CD4-positive, alpha-beta T cell treated with Interleukin-4 for 1 hour (primary cell): ENCODE data around the gene POLR1E.
"Not testable (repeated sequence)": the region's sequence is repeated elsewhere in the genome, so short reads cannot be mapped to it uniquely, and the experiment has no call there.

Experiments used
- DNase-seq, 2 donors: peaks; one replicate each; pipeline ENCODE4 v3.0.0-alpha.2; 2020 to 2022

POLR1E gene

DNA sequence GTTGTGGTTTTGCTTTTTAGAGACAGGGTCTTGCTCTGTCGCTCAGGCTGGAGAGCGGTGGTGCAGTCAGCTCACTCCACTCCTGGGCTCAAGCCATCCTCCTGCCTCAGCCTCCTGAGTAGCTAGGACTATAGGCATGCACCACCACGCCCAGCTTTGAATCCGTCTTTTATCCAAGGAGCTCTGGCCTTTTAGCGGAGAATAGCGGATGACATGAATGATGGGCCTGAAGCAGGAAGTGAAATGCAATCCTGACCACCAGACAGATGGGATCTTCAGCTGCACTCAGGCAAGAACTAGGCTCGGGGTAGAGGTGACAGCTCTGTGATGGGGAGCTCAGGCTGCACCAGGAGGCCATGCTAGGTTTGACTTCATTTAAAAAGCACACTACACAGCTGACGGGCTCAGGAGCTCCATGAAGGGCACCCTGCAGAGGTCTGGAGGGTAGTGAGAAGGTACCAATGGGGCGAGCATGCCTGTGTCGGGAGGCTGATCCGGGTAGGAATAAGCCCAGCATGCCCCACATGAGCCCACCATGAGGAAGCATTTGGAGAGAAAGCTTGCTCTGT lies 21.9 kb downstream of the POLR1E start:
- no peak for DNase-seq

DNA sequence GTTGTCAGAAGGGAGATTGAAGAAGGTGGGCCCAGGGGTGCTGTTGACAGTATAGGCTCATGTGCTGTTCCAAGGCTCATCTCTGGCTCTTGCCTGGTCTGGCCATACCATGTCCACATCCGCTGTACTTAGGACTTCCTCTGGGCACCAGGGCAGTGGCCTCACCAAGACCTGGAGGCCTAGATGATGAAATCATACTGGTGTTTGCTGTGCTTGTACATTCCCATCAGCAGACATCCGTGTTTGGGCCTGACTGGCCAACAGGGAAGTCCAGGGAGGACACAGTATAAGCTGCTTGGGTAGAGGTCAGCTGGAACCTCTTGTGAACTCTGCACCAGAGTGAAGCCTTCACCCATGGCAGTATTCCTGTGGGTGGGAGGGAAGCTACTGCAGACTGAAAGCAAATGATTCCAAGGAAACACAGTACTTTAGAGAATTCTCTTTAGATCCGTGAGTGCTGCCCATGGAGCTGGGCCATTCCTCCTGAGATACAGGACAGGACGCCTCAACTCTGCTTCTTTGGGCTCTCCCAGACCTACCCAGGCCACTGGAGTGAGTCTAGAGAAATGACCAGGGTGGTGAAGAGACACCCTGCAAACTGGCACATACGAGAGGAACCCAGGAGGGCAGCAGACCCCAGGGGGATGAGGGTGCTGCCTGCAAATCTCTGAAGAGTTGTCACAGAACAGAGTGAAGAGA lies 22.5 kb downstream of the POLR1E start:
- no peak for DNase-seq

GRCh38 chr9:37508834-37509206 lies 23.1 kb downstream of the POLR1E start:
- DNase-seq: no peak

GRCh38 chr9:37509536-37509935 lies 23.8 kb downstream of the POLR1E start:
- DNase-seq: no peak

- DNase-seq: not testable (repeated sequence)
Measured at GRCh38 chr9:37510053-37510452, 24.3 kb downstream of the POLR1E start.

- DNase-seq: no peak
Measured at GRCh38 chr9:37511016-37512010, 25.6 kb downstream of the POLR1E start.

GRCh38 chr9:37512437-37512836 lies 26.7 kb downstream of the POLR1E start:
- peak; percentile 50 to 67 for DNase-seq

DNA sequence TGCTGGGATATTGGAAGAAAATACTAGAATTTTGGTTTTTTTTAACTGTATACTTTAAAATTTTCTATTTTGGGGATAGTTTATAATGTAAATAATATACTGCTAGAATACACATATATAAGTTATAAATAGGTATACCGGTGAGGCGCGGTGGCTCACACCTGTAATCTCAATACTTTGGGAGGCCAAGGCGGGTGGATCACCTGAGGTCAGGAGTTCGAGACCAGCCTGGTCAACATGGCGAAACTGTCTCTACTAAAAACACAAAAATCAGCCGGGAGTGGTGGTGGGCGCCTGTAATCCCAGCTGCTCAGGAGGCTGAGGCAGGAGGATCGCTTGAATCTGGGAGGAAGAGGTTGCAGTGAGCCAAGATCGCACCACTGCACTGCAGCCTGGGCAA lies 28.7 kb downstream of the POLR1E start:
- DNase-seq: not testable (repeated sequence)

DNA sequence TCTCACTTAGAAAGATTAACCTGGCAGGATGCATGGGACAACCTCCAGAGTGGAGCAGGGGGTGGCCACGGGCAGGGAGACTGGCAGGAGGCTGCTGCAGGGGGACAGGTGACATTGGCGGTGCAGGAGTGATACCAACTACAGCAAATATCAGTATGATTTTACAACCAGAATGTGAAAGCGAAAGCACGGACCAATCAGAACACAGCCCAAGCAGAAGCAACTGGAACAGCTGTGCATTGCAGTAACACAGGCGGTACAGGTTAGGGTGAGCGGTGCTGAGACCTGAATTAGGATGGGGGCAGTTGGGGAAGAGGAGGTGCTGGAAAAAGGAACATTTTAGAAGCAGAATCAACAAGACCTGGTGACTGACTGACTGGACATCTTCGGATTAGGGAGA lies 29.3 kb downstream of the POLR1E start:
- no peak for DNase-seq

GRCh38 chr9:37515620-37516258 lies 30.0 kb downstream of the POLR1E start:
- no peak for DNase-seq

- DNase-seq: no peak
Measured at GRCh38 chr9:37517923-37518322, 32.2 kb downstream of the POLR1E start.

GRCh38 chr9:37520641-37521040 lies 34.9 kb downstream of the POLR1E start:
- no peak for DNase-seq

GRCh38 chr9:37521111-37521510 lies 35.4 kb downstream of the POLR1E start:
- no peak for DNase-seq

DNA sequence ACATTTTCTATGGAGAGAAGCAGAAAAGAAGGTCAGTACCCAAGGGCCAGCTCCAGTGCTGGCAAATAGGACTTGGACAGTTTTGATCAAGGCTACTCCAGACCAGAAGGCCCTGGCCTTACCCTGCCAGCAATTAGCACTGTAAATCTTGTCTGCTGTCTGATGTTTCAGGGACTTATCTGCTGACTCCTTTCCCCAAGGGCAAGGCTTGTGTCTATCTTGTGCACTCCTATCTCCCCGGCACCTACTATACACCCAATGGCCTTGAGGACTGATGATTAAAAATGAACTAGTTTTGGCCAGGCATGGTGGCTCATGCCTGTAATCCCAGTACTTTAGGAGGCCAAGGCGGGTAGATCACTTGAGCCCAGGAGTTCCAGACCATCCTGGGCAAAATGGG lies 37.2 kb downstream of the POLR1E start:
- DNase-seq: no peak

DNA sequence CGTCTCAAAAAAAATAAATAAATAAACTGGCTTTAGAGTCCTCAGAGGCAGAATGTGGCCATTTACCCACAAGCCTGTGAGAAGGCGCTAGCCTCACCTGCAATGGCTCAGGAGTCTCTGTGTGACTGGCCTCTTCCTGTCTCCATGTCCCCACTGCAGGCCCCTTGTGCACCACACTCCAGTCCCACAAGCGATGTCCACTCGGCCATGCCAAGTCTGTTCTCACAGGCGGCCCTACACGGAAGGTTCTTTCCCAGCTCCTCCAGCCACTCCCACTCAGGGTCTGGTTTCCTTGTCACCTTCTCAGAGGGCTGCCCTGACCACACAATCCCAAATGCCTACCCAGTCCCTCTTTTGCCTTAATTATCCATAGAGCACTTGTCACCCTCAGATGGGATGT lies 38.2 kb downstream of the POLR1E start:
- DNase-seq: no peak

- DNase-seq: peak; percentile 77 to 85
Measured at GRCh38 chr9:37528652-37529471, 43.1 kb downstream of the POLR1E start.

DNA sequence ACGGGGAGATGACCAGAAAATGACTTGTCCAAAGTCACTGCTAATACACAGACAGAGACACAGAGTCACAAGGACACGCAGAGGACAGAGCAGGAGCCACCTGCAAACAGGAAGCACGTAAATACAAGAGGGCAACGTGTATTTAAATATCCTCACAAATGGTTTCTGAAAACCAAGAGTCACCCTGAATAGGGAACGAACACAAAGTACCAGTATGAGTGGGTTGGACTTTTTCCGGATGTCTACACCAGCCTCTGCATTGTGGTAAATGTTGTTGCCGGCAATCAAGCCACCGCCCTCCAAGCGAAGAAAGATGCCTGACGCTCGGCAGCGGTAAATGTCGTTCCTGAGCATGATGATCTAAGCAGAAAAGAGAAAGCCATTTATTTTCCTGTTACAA lies 46.0 kb downstream of the POLR1E start:
- peak; percentile 56 to 75 for DNase-seq

- DNase-seq: no peak
Measured at GRCh38 chr9:37534412-37534811, 48.7 kb downstream of the POLR1E start.

GRCh38 chr9:37534901-37535300 lies 49.2 kb downstream of the POLR1E start:
- no peak for DNase-seq

DNA sequence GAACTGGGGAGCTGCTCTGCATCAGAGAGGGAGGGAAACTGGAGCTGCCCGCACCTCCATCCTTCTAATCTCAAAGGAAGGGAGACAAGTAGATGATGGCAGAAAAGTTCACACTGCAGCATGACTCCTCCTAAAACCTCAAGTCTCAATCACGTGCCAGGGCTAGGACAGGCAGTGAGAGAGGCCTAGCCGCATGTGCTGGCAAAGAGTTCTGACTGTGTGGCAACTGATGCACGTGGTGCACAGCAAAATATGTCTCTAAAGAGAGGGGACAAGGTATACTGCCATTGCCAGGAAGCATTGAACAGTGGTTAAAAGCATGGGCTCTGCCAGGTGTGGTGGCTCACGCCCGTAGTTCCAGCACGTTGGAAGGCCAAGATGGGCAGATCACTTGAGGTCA lies 52.4 kb downstream of the POLR1E start:
- no peak for DNase-seq

DNA sequence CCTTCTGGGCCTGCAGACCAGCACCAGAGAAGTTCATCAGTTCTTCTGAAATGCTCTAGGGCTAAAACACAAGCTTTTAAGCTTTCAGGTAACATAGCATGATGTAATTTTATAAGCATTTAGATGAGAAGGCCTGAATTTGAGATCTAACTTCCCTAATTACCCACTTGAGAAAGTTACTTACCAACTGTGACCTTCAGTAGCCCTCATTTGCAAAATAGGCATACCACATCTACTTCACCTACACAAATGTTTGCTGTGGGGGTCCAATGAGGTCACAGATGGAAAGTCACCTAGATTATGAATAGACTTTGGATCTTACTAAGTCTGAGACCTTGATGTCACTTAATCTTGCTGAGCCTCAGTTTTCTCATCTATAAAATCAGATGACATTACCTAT lies 53.9 kb downstream of the POLR1E start:
- DNase-seq: no peak

- no peak for DNase-seq
Measured at GRCh38 chr9:37540634-37541033, 54.9 kb downstream of the POLR1E start.
